NCI-H748 (cell line): ENCODE measurements around the gene SLITRK1.

Experiments
- DNase-seq: peaks from one replicate; lab custom pipeline; 2025; ENCODE audit not compliant: unreplicated experiment; lab: John Stamatoyannopoulos, UW

The SLITRK1 gene, protein sequence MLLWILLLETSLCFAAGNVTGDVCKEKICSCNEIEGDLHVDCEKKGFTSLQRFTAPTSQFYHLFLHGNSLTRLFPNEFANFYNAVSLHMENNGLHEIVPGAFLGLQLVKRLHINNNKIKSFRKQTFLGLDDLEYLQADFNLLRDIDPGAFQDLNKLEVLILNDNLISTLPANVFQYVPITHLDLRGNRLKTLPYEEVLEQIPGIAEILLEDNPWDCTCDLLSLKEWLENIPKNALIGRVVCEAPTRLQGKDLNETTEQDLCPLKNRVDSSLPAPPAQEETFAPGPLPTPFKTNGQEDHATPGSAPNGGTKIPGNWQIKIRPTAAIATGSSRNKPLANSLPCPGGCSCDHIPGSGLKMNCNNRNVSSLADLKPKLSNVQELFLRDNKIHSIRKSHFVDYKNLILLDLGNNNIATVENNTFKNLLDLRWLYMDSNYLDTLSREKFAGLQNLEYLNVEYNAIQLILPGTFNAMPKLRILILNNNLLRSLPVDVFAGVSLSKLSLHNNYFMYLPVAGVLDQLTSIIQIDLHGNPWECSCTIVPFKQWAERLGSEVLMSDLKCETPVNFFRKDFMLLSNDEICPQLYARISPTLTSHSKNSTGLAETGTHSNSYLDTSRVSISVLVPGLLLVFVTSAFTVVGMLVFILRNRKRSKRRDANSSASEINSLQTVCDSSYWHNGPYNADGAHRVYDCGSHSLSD

DNA sequence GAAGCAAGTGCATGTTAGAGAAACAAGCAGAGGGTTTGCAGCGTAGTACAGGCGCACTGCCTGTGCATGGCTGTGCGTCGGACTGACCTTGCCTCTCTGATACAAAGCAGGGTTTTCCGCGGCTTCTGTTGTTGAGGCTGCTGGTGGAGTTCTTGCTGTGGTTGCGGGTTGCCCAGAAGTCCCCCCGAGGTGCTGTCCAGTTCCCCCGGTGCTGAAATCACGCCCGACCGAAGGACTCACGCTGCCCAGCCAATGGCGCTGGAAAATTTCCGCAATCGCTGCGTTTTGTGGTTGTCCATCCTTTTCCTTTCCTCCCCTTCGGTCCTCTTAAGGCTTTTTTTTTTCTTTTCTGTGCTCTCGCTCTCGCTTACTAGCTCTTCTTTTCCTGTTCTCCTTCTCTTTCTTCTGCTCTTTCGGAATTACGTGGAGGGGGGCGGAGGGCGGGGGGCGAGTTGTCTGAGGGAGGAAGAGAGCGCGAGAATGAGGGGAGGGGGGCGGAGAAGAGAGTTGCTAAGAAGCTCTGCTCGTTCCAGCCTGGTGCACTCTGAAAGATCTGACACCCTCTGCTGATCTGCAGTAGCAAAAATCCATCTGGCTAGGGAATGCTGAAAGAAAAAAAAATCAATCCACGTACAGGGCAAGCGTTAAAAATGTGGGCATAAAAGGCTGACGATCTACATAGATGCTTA is at the start of gene SLITRK1:
TSS of gene SLITRK1 (minus strand) at position 558 of the 689 bp plus-strand sequence. CDS start 967 bp downstream, outside the sequence.
- peak; percentile 90 for DNase-seq

DNA sequence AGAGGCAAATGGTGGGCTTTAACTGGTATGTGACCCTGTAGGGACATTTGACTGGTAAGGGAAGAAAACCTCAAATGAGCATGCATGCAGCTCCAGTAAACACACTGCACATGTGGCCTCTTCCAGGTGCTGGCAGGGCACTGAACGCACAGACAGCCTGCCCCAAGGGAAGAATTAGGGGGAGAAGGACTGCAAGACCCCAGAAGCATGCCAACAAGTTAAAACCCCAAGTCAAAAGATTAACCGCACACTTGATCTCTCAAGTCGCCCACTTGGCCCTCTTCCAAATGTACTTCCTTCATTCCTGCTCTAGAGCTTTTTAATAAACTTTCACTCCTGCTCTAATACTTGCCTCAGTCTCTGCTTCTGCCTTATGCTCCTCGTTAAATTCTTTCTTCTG is 46.9 kb upstream of the SLITRK1 start:
- DNase-seq, result no peak

DNA sequence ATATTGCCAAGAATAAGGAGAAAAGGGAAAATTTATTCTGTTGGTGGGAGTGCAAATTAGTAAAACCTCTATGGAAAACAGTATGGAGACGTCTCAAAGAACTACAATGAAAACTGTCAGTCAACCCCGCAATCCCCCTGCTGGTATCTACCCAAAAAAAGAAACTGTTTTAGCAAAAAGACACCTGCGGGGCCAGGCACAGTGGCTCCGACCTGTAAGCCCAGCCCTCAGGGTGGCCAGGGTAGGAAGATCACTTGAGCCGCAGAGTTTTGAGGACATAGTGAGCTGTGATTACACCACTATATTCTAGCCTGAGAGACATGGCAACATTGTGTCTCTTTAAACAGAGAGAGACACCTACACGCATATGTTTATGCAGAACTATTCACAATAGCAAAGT is 37.5 kb upstream of the SLITRK1 start:
- no peak for DNase-seq

DNA sequence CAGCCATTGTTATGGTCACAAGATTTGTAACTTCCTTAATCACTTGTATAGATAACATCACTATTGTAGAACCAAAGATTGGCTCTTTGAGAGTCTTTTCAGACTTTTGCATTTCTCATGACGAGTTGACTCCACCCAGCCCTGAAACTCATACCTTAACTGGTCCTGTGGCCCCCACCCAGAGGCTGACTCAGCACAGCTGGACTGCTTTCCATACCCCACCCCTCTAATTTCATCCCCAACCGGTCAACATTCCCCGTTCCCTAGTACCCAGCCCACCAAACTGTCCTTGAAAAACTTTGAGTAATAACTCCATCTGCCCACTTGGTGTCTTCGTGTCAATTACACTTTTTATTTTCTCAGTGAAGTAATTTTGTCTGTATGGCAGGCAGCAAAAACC is 32.1 kb upstream of the SLITRK1 start:
- no peak for DNase-seq

DNA sequence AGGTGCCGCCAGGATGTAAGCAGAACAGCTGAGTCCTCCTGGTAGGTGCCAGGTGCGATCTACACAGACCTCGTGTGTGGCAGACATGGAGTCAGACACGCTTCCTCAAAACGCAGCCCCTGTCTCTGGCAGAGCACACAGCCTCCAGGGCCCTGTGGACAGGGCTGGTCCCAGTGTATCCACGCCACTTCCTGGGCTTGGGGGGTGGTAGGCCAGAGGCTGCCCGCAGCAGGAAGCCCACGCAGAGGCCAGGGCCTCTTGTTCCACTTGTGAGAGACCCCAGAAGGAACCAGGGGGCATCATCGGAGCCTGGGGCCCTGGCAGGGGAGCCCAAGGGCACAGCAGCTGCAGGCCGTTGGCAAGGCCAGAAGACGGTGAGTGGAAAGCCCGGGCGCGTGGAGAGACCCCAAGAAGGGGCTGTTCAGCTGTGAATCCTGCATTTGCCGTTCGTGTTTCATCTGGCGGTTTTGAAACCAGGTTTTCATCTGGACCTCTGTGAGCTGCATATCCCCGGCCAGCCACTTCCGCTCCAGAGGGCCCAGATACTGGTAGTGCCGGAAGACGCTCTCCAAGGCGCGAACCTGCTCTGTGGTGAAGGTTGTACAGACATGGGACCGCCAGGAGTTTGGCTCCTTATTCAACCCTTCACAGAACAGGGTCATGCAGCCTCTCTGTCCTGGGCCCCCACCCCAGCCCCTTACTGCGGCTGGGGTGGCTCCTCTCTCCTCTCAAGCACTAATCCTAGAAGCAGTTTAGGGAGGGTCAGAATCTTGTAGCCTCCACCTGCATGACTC is 25.1 kb upstream of the SLITRK1 start:
- DNase-seq, result no peak

DNA sequence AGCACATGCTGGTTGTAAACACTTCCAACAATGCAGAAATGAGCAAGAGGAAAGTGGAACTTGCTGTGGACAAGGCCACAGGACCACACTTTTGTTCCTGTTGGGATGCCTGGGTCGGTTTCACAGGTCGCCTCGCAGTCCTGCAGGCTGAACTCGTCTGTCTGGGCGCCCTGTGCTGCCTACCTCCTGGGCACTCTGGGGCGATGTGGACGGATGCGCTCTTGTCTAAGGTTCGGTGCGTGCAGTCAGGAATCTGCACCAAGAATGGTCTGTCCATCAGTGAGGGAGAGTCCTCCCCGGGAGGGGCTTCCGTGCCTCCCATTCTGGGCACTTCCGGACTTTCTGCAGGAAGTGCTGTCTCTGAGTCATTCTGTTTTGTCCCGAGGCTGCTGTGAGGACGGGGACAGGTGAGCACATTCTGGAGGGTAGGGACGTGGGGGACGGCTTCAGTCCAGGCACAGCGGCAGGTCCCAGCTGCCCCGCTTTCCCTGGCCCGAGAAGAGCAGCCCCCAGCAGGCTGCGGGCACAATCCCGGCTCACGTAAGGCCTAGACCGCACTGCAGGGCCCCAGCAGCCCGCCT is 24.1 kb upstream of the SLITRK1 start:
- DNase-seq, result no peak

DNA sequence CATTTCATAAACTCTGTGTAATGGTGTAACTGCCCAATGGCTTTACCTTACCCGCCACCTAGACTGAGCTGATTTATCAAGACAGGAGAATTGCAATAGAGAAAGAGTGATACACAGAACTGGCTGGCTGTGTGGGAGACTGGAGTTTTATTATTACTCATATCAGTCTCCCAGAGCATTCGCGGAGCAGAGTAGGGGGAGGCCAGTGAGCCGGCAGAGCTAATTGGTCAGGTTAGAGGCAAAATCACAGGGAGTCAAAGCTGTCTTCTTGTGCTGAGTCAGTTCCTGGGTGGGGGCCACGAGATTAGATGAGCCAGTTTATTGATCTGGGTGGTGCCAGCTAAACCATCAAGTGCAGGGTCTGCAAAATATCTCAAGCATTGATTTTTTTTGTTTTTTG is 23.4 kb upstream of the SLITRK1 start:
- no peak for DNase-seq

DNA sequence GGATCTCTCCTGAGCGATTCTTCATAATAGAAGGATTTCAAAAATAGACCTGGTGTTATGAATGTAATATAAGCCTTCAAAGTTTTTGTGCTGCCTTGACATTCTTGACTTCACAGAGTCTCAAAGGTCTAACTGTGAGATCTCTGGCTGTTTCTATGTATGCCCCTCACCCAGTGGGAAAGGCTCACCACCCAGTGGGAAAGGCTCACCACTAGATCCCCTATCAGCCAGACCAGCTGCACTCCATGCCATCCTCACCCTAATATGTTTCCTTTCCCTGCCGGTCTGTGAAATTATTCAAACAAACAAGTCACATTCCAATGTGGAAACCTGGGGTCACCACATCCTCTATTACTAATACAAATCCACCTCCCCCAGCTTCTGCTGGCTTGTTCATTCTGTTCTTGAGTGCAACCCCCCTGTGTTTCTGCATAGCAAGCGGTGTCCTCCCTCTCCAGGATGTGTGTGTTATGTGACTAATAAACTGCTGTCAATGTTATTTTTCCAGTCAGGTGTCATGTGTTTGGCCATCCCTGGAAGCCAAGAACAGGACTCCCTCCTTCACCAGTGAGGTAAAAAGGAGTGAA is 13.8 kb upstream of the SLITRK1 start:
- no peak for DNase-seq

DNA sequence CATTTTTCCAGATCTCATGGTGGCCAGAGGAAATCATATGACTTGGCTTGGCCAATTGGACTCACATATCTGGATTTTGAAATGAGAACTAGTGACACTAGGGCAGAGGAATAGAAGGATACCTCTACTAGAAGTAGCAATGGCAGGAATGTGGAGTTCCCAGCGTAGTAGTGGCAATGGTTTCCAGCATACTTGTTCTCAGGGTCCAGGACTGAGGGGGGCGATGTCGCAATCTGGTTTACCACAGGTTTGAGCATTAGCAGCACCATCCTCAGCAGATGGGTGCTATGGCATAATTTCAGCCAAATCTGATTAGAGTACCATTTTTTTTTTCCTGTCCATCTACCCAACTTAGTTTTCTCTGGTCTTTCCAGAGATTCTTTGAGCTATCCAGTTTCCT is 8.1 kb upstream of the SLITRK1 start:
- no peak for DNase-seq

DNA sequence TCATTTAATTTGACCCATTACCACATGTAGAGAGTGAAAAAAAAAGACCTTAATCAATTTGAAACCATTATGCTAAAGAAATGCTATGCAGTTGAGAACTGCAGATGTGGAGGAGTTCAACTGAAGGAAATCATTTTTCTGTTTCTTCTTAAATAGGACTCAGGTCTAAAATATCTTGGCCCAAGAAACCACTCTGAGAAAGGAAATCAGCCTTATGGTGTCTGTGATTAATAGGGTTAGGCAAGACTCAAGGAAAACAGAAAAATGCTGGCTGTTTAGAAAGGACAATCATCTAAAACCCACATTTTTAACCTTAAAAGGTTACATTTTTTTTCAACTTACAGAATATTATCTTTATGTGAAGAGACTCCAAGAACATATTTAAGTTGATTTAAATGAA is 1.9 kb upstream of the SLITRK1 start:
- no peak for DNase-seq

DNA sequence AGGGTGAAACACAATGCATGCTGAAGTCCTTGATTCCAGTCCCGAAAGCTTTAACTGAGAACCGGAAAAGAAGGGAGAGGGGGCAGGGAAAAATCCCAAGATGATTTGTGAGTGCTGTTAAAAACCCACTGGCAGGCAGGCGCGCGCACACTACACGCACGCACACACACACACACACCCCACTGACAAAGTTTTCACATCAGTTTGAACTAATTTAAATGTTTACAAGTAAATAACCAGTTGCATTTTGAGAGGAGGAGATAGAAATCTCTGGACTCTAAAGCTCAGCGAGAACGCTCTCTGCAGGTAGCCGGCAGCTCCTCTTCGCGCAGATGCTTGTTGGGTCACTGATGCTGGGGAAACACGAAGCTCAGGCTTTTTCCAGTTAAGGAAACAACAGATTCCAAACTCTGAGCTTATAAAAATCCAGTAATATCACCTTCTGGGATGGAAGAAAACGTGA is 818 bp upstream of the SLITRK1 start:
- DNase-seq, result peak; percentile 78

DNA sequence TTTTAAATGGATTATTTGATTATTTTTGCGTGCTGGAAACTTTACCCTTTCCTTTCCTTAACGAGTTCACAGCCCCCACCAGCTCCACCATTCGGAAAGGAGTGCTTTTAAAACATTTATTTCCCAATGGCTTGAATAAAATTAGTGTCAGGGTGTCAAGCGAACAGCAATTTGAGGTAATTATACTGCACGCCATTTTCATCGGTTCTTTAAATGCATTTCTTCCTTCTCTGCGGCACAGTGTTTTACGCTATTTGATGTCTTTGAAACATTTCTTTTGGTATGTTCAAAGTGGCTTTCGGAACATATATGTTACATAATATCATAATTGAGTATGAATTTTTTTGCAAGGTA is 309 bp upstream of the SLITRK1 start:
- peak; percentile 75 for DNase-seq

DNA sequence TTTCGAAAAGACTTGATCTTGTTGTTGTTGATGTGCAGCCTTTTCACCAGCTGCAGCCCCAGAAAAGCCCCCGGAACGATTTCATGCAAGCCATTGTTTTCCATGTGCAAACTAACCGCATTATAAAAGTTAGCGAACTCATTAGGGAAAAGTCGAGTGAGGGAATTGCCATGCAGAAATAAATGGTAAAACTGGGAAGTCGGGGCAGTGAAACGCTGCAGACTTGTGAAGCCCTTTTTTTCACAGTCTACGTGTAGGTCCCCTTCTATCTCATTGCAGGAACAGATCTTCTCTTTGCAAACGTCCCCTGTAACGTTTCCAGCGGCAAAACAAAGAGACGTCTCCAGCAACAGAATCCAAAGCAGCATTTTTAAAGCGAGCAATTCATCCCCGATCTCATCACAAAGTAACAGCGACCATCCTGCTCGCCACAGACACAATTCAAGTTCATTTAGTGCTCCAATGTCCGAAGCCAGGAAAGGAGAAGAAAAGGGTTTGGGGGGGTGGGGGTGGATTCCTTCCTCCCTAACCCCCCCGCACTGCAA is 1.1 kb downstream of the SLITRK1 start:
- peak; percentile 69 for DNase-seq

DNA sequence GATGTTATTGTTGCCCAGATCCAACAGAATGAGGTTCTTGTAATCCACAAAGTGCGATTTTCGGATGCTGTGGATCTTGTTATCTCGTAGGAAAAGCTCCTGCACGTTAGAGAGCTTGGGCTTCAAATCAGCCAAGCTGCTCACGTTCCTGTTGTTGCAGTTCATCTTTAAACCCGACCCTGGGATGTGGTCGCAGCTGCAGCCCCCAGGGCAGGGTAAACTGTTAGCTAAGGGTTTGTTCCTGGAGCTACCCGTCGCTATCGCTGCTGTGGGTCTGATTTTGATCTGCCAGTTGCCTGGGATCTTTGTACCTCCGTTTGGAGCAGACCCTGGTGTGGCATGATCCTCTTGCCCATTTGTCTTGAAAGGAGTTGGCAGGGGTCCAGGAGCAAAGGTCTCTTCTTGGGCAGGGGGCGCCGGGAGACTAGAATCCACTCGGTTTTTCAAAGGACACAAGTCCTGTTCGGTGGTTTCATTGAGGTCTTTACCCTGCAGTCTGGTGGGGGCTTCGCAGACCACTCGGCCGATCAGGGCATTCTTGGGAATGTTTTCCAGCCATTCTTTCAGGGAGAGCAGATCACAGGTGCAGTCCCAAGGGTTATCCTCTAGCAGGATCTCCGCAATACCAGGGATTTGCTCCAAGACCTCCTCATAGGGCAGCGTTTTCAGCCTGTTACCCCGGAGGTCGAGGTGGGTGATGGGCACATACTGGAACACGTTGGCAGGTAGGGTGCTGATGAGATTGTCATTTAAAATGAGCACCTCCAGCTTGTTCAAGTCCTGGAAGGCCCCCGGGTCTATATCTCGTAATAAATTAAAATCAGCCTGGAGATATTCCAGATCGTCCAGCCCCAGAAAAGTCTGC is 1.8 kb downstream of the SLITRK1 start:
- DNase-seq, result peak; percentile 61

DNA sequence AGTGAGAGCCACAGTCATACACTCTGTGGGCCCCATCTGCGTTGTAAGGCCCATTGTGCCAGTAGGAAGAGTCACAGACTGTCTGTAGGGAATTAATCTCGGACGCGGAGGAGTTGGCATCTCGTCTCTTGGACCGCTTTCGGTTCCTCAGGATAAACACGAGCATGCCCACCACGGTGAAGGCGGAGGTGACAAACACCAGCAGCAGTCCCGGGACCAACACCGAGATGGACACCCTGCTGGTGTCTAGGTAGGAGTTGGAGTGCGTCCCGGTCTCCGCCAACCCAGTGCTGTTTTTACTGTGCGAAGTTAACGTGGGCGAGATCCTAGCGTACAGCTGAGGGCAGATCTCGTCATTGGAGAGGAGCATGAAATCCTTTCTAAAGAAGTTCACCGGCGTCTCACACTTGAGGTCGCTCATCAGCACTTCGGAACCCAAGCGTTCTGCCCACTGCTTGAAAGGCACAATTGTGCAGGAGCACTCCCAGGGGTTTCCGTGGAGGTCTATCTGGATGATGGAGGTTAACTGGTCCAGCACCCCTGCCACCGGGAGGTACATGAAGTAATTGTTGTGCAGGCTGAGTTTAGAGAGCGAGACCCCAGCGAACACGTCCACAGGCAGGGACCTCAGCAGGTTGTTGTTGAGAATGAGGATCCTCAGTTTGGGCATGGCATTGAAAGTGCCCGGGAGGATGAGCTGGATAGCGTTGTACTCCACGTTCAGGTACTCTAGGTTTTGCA is 2.7 kb downstream of the SLITRK1 start:
- no peak for DNase-seq

DNA sequence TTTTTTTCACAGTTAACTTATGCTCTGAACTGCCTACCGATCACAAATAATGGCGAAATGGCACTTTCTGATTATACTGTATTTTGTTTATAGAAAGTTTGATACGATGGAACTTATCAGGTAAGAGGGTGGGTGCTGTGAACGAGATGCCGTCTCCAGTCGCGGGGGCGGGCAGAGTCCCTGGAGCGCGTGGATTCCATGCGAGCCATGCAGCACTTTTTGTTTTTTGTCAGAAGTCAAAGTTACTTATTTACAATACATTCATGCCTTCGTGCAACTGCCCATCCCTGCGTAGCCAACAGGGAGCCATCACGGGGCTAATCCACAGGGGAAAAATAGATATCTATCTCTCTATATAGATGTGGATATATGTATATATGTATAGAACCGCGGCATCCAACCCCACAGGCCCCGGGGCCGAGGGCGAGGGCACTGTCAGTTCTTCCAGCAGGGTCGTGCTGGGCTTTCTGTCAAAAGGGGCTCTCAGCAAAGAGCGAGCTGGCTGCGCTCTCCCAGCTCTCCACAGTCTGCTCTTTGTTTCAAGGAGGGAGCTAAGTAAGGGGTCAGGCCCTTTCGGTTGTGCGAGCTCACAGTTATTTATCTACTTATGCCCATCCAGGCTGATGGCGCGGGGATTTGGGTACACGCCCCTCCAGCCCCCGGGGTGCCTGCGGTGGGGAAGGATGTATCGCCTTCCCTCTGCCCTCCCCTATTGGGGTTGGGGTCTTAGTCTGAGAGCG is 3.4 kb downstream of the SLITRK1 start:
- no peak for DNase-seq

DNA sequence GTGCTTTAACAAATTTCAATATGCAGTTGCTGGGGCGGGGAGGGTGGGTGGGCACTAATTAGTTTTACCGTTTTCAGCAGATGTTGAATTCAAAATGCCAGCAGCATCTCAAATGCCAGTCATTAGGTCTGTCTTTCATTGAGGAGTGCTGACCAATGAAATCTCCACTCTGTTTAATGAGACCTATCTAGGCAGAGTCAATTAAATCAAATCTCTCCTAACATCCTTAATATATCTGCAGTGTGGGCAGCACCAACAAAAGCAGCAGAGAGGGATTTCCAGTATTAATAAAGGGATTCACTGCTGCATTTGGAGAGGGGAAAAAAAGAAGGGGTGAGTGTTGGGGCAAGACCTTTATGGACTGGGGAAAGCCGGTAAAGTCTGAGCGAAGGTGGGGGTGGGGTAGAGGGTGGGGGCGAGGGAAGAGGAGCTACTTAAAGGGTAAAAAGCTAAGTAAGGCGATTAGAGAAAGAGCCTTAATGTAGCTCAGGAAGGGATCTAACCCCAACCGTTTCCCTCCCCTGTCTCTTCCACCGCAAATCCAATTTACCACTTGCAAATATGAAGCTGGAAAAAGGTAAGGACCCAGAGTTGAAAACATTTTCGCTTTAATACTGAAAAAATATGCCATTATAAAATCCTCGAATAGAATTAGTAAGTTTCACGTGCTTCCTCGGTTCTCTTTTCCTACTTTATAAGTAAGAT is 4.5 kb downstream of the SLITRK1 start:
- DNase-seq, result peak; percentile 55
